ENCODE data around the gene MCU.

Gene MCU

GRCh38 chr10:72790216-72790990, 98.5 kb downstream of the MCU start:
- H3K36me3 Mint-ChIP-seq (ENCODE audit: low read depth) = peaks cover 3% of the 10 kb centered on the region
- peaks cover 20% of the 10 kb centered on the region for H3K4me1 Mint-ChIP-seq
- H3K27ac Mint-ChIP-seq = no peak overlapping the region
- no peak for TF ChIP-seq CTCF (IDR thresholded peaks at IDR 0.05; ENCODE audit: unreplicated experiment in 3 of 3)
- no peaks in the 10 kb centered on the region for H3K27me3 Mint-ChIP-seq (ENCODE audit: low read depth)
- H3K4me3 Mint-ChIP-seq = no peak overlapping the region
- no peaks in the 10 kb centered on the region for H3K9me3 Mint-ChIP-seq

- no peak for TF ChIP-seq CTCF (IDR thresholded peaks at IDR 0.05; ENCODE audit: unreplicated experiment in 3 of 3)
- Mint-ChIP-seq H3K27ac (peak overlapping the region; percentile 13 to 46 (median 41)), H3K4me3 (no peak overlapping the region), H3K9me3 (no peaks in the 10 kb centered on the region), H3K27me3 (ENCODE audit: low read depth) (no peaks in the 10 kb centered on the region), H3K4me1 (peaks cover 14% of the 10 kb centered on the region), H3K36me3 (ENCODE audit: low read depth) (peaks cover 3% of the 10 kb centered on the region)
Observed at GRCh38 chr10:72792288-72792687, 100.3 kb downstream of the MCU start.

GRCh38 chr10:72793752-72794151, 101.8 kb downstream of the MCU start:
- peaks cover 14% of the 10 kb centered on the region for H3K4me1 Mint-ChIP-seq
- H3K27ac Mint-ChIP-seq = no peak overlapping the region
- no peaks in the 10 kb centered on the region for H3K9me3 Mint-ChIP-seq
- H3K36me3 Mint-ChIP-seq (ENCODE audit: low read depth) = no peaks in the 10 kb centered on the region
- no peak overlapping the region for H3K4me3 Mint-ChIP-seq
- TF ChIP-seq CTCF (IDR thresholded peaks at IDR 0.05; ENCODE audit: unreplicated experiment in 3 of 3) = no peak
- H3K27me3 Mint-ChIP-seq (ENCODE audit: low read depth) = no peaks in the 10 kb centered on the region

- no peak overlapping the region for H3K4me3 Mint-ChIP-seq
- TF ChIP-seq CTCF (IDR thresholded peaks at IDR 0.05; ENCODE audit: unreplicated experiment in 3 of 3) = no peak
- H3K9me3 Mint-ChIP-seq = no peaks in the 10 kb centered on the region
- H3K27ac Mint-ChIP-seq = no peak overlapping the region
- no peaks in the 10 kb centered on the region for H3K36me3 Mint-ChIP-seq (ENCODE audit: low read depth)
- no peaks in the 10 kb centered on the region for H3K27me3 Mint-ChIP-seq (ENCODE audit: low read depth)
- peaks cover 14% of the 10 kb centered on the region for H3K4me1 Mint-ChIP-seq
Observed at GRCh38 chr10:72794260-72794659, 102.3 kb downstream of the MCU start.

- Mint-ChIP-seq H3K27ac (no peak overlapping the region), H3K27me3 (ENCODE audit: low read depth) (no peaks in the 10 kb centered on the region), H3K9me3 (no peaks in the 10 kb centered on the region), H3K4me3 (no peak overlapping the region), H3K4me1 (peaks cover 24% of the 10 kb centered on the region), H3K36me3 (ENCODE audit: low read depth) (no peaks in the 10 kb centered on the region)
- TF ChIP-seq CTCF (IDR thresholded peaks at IDR 0.05; ENCODE audit: unreplicated experiment in 3 of 3) = no peak
Observed at GRCh38 chr10:72796042-72796441, 104.1 kb downstream of the MCU start.

GRCh38 chr10:72796538-72796937, 104.6 kb downstream of the MCU start:
- Mint-ChIP-seq H3K27ac (no peak overlapping the region), H3K27me3 (ENCODE audit: low read depth) (no peaks in the 10 kb centered on the region), H3K4me1 (peaks cover 19% of the 10 kb centered on the region), H3K9me3 (no peaks in the 10 kb centered on the region), H3K36me3 (ENCODE audit: low read depth) (no peaks in the 10 kb centered on the region), H3K4me3 (no peak overlapping the region)
- no peak for TF ChIP-seq CTCF (IDR thresholded peaks at IDR 0.05; ENCODE audit: unreplicated experiment in 3 of 3)

Measured in nephron (organoid).